Muscle of arm (tissue), 12 donors: ENCODE measurements around the gene CD36. TPM values are rescaled to one million over a fixed set of nuclear protein-coding genes. Genes with fewer than 3 reads are reported as not detected.

Experiments
- polyA plus RNA-seq, 12 donors: library from polyadenylated mRNA; unstranded; fragments of 120-200 nt; gene quantifications; one replicate each; pipeline ENCODE4 v1.2.1, GENCODE V29; 2013; ENCODE audit not compliant: insufficient read length in 12 of 12

Gene CD36
- polyA plus RNA-seq, 12 donors: 147 to 459 (median 347) TPM; not detected in 1

Other genes starting within 250 kb of the CD36 start
- under 1 TPM in 2 of 12 donors, not detected in 10; 0.14 to 0.19 TPM for gene GNAT3, start 126.6 kb upstream of the CD36 start, polyA plus RNA-seq